HG03066 (cell line): Measurements from ENCODE around the gene FIBIN.
"Not testable (repeated sequence)": the region's sequence is repeated elsewhere in the genome, so short reads cannot be mapped to it uniquely, and the experiment has no call there.

Source experiments
- ATAC-seq: cut with Tn5 transposase; IDR thresholded peaks from one replicate; pipeline ENCODE4 v1.9.1; 2021; ENCODE audit warnings: low read depth; ENCODE audit not compliant: unreplicated experiment

Gene FIBIN

DNA sequence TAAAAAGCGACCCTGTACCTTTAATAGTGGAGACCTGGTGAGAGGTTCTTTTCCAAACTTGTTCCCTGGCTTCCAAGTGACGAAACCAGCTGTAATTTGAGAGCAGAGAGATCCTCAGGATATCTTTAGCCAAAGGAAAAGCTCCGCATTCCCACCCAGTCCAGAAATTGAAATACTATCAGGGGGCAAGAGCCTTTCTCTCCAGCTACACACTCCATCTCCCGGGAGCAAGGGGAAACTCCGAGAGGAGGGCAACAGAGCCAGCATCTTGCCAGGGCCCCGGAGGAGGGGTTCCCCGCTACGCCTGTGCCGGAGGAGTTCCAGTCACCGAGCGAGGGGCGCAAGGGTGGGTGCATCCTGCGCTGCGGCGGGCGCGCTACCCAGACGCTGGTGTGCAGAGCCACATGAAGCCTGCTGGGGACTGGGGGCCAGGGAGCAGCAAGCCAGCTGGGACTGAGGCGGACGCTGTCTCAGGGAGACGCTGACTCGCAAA is at the start of gene FIBIN:
Gene FIBIN (plus strand): TSS at position 148 of the 493 bp plus-strand sequence. CDS start 415 bp downstream, outside the sequence.
- ATAC-seq, result no peak

DNA sequence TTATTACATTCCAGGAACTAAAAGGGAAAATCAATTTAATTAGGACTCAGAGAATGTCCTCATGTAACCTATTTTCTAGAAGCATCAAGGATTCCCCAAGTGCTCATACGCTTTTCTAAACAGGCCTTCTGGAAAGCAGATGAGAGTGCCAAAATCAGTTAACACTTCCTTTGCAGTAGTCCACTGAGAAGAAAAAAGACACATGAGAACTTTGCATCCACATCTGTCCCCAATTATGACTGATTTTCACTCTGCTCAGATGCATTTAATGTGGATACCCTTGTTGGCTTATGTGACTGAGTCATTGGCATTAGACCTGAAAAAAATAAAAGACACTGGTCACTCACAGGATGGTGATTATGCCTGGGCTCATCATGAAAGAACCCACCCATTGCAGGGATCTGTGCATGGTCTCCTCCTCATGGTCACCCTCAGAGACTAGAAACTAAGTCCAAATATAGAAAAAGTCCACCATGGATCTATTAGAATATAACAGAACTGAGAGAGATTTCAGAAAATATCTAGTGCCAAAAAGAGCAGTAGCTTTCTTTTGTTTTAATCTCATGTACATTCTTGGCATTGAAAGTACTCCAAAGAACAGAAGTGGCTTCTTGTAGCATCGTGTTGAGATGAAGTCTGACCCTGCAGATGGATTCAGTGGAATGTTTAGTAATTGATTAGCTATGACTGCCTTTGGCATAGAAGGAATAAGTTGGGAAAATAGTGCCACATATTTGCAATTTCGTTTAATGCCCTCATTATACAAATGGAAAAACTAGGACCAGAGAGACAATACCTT is 48.8 kb upstream of the FIBIN start:
- no peak for ATAC-seq

- ATAC-seq, result no peak
These were observed 47.6 kb upstream of the FIBIN start for GRCh38 chr11:26946257-26946716.

DNA sequence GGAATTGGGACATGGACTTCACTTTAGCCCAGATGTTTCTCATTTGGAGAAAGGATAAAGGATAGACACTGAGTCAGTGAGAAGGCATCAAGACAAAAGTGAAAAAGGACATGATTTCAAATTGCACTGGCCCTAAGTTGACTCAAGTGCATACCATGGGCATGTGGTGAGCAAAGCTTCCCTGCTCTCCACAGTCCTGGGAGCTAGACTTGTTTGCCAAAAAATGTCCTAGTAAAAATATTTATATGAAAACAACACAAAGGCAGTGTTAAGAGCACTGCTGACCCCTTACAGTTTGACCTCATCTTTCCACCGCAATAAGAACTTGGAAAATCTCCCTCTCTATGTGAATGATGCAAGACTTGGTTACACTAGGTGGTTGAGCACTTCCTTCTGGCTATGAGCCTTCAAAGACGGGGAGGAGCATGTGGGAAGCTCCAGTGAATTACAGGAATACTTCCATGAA is 46.5 kb upstream of the FIBIN start:
- no peak for ATAC-seq

DNA sequence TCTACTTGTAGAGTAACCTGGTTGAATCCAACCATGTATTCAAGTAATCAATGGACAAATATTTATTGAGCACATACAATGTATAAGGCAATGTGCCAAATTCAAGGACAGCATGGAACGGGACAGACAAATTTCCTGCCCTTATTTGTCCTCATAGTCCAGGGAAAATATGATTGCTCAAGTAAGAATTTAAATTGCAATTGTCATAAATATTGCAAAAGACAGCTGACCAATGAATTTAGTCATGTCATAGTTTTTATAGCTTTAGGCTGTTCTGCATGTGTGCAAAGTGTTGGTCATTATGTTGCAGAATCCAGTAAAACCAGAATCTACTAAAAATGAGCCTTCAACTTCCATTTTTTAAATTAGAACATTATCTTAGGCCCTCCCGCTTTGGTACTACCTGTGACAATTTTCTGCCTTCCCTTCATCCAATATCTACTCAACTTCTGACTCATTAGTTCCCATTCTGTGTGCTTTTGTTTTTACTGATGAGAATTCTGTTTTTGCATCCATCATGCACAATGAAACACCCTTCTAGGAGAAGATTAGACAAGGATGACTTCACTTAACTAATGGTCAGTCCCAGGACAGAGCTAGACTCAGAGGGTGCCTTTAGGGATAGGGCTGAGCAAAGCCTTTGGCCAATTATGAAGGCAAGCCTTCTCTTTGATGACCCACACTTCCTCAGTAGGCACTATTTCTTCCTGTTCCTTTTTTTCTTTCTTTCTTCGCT is 45.8 kb upstream of the FIBIN start:
- no peak for ATAC-seq

- ATAC-seq, result no peak
These were observed 45.0 kb upstream of the FIBIN start for GRCh38 chr11:26948881-26949280.

DNA sequence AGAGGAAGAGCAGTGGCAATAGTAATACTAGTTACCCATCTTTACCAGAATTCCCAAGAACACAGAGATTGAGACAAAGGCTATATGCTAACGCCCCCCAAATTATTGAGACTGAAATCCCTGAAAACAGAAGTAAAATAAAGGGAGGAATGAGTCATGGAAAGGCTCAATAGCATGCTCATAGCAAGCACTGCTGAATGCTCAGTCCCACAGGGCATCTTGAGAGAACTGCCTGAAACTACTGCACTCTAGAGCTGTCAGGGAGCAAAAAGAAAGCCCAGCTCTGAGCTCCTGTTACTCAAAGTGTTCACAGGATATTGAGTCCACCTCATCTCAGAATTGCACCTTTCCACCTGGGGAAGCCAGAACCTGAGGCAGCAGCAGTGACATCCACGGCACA is 44.1 kb upstream of the FIBIN start:
- no peak for ATAC-seq

- ATAC-seq, result no peak
These were observed 43.6 kb upstream of the FIBIN start for GRCh38 chr11:26950260-26950719.

- ATAC-seq, result no peak
These were observed 42.0 kb upstream of the FIBIN start for GRCh38 chr11:26951809-26952515.

DNA sequence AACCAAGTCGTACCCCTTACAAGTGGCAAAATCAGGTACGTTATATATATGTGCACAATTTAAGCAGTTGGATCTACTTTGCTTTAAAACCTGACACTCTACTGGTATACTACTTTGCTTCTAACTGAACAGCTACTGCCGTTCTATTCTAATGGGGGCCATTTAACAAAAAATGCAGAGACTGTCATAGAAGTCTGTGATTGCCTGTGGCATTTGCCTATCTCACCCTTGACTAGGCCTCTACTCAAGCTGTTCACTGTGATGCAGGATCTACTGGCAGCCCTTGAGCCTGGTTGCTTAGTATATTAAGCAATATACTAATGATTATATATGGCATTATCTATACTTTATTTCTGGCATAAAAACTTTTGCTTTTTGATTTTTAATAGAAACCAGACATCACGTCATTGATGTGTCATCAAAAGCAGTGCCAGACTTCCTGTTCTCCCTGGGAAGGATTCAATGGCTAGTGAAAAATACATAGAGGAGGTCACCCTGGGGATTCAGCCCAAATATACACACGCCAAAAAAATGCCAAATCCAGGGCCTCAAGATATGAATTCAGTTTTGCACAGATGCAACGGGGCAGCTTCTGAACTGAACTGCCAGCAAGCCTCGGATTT is 40.0 kb upstream of the FIBIN start:
- no peak for ATAC-seq

GRCh38 chr11:26958005-26958701 is 35.8 kb upstream of the FIBIN start:
- no peak for ATAC-seq

DNA sequence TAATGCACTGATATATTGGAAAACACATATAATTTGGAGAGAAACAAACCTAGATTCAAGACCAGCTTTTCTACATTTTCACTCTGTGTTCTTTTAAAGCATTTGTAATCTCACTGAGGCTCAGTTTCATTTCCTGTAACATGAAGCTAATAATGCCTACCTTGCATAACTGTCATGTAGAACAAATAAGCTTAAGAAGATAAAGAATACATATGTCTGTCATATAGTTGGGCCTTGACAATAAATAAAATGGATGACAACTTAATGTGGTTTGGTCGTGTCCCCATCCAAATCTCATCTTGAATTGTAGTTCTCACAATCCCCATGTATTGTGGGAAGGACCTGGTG is 35.2 kb upstream of the FIBIN start:
- no peak for ATAC-seq

DNA sequence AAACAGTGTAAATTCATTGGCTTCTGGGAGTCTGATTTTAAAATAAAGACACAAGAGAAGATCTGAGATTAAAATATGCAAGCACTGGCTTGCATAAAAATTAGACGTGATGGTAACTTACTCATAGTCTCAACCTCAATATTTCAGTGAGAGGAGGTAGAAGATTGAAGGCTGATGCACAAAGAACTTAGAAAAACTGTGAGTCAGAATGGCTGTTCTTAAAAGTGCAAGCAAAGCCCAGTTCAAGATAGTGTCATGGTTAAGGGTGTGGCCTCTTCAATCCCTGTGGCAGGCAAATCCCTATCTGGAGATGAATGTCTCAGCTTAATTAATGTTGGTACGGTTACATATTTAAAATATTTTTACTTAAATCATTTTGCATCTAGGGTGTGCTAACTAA is 33.6 kb upstream of the FIBIN start:
- ATAC-seq, result no peak

DNA sequence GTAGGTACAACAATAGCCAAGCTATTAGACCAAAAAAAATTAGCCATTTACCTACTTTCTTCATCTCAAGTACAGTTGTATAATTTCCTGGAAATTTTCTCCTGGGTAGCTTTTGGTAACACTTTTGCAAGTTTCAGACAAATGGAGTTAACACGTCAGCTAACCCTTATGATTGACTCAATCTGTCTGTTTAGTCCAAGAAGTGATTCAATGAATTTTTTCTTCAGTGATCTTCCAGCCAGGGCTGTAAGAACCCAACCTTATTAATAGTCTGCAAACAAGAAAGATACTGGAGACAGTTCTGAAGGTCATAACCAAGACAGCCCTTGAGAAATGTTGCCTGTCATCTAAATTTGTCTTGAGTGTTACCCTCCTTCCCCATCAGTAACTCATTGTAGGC is 30.1 kb upstream of the FIBIN start:
- ATAC-seq, result no peak

DNA sequence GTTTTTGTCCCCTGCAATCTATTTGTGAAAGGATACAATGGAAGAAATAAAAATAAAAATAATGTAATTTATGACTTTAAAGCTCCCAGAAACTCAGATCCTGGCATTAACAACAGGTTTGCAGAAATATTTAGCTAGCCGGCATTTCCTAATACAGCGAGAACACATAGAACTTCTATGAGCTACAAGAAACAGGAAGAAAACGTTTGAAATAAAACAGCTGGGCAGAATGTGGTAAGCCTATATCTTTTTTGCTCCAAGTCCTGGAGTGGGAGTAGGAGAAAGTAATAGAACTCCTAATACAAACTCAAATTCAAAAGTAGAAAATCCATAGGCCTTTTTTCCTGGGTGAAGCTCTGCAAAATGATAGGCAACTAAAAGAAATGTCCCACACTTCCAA is 29.6 kb upstream of the FIBIN start:
- no peak for ATAC-seq

DNA sequence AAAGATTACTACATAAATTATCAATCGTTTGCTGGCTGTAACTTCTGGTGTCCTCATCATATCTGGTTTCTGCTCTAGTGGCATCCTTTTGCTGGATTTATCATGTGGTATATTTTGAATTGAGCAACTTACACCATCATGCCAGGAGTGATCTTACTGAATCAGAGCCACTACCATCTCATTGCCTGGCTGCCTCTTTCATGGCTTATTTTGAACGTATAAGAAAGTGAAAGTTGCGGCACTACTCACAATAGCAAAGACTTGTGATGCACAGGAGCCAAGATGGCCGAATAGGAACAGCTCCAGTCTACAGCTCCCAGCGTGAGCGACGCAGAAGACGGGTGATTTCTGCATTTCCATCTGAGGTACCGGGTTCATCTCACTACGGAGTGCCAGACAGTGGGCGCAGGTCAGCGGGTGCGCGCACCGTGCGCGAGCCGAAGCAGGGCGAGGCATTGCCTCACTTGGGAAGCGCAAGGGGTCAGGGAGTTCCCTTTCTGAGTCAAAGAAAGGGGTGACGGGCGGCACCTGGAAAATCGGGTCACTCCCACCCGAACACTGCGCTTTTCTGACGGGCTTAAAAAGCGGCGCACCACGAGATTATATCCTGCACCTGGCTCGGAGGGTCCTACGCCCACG is 28.9 kb upstream of the FIBIN start:
- not testable (repeated sequence) for ATAC-seq

GRCh38 chr11:26971961-26972360 is 22.0 kb upstream of the FIBIN start:
- ATAC-seq, result no peak

GRCh38 chr11:26974069-26974783 is 19.7 kb upstream of the FIBIN start:
- no peak for ATAC-seq

GRCh38 chr11:26974996-26975395 is 18.9 kb upstream of the FIBIN start:
- no peak for ATAC-seq
